Measurements from ENCODE around the gene ZNF214. TPM values are rescaled to one million over a fixed set of nuclear protein-coding genes. Genes with fewer than 3 reads are reported as not detected.

Gene ZNF214
- under 1 TPM; 0.51 to 0.94 (median 0.90) TPM for polyA plus RNA-seq

DNA sequence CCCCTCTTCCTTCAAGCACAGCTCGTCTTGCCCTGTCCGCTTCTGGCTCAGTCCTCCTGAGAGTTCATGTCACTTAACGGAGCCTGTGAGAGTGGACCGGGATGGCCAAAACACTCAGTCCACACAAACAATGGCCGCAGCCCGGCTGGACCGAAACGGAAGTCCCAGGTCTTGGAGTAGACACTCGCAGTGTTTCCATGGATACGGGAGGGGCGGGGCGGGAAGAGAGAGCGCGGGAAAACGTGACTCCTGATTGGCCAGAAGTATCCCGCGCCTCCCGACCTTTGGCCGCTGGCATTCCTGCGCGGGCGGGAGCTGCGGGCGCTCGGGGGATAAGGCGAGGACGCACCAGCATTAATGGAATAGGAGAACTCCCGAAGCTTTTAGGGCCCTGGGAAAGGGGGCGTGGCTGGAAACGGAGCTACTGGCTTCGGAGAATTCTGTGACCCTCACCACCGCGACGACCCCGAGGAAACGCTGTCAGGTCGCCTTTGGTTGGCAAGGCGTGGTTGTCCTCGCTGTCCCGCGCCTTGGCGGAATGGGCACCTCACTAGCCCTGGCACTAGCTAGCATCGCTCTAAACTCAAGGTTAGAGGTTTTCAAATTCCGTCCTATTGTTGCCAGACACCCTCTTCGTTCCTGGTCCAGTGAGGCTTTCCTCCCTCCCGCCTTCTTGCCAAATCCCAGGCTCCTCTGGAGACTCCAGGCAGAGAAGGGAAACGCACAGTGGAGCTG, at the start of gene ZNF214, which contains the start of gene NLRP14:
Gene ZNF214, minus strand, starts transcription at position 164 of the 735 bp plus-strand sequence. CDS start 17,511 bp downstream, outside the sequence.
Gene NLRP14, plus strand, starts transcription at position 297 of the 735 bp plus-strand sequence. CDS start 18,108 bp downstream, outside the sequence.
- H3K27ac ChIP-seq (ENCODE audit: low read depth, low read length), result no peak within 1 kb of the TSS
- WGBS, 3 donors, result 1 to 4% (median 3%) methylated on average over 47 of the region's 47 CpGs

DNA sequence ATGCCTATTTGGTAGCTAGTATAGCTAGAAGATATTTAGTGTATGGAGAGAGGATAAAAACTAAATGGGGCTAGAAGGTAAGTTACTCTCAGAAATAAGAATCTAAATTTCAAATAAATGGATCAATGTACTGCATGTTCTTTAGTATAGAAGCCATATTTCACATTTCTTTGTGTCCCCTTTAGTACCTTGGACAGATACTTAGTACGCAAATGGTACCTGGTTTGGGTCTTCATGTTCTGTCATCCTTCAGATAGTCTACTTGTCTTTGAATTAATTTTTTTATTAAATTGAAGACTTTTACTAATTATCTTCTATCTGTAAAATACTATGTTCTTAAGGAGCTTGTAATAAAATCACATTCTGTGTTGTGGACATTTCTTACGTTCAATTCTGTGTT, 42.4 kb upstream of the ZNF214 start:
- 82 to 93% (median 85%) methylated on average over 2 of the region's 2 CpGs for WGBS, 3 donors

DNA sequence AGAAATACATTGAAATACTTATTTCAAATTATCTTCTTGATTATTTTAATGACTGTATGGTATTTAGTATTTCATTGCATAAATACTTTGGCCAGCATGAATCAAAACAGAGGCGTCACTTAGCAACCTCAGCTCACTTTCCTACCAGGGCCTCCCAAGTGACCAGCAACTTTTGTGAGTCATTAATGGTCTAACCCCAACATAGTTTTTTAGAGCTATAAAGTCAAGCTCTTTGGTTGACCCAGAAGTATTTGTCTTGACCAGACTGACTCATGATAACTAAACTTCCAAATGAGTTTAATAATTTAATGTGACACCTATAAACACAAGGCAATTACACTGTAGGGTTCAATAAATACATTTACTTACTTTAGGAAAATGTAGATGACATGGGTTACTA, 40.7 kb upstream of the ZNF214 start:
- WGBS, 3 donors, result 66 to 74% (median 73%) methylated on average over 1 of the region's 1 CpG
- H3K27ac ChIP-seq (ENCODE audit: low read depth, low read length), result no peak overlapping the region

More for the DNA sequence above, 42.4 kb upstream of the ZNF214 start:
- H3K27ac ChIP-seq (ENCODE audit: low read depth, low read length), result no peak overlapping the region

DNA sequence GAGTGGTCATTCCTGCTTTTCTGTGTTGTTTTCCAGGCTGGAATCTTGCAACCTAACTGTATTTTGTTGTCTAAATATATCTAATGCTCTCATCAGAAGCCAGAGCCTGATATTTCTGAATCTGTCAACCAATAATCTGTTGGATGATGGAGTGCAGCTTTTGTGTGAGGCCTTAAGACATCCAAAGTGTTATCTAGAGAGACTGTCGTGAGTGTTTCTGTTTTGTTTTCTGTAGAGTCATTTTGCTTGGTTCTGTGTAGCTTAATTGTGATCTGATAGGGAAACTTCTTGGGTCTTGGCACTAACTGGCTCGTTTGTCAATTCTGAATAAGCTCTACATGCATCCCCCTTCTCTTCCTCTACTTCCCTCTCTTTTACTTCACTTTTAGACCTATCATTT, 37.5 kb upstream of the ZNF214 start:
- H3K27ac ChIP-seq (ENCODE audit: low read depth, low read length), result no peak overlapping the region
- WGBS, 3 donors, result 41 to 47% (median 41%) methylated on average over 2 of the region's 2 CpGs

DNA sequence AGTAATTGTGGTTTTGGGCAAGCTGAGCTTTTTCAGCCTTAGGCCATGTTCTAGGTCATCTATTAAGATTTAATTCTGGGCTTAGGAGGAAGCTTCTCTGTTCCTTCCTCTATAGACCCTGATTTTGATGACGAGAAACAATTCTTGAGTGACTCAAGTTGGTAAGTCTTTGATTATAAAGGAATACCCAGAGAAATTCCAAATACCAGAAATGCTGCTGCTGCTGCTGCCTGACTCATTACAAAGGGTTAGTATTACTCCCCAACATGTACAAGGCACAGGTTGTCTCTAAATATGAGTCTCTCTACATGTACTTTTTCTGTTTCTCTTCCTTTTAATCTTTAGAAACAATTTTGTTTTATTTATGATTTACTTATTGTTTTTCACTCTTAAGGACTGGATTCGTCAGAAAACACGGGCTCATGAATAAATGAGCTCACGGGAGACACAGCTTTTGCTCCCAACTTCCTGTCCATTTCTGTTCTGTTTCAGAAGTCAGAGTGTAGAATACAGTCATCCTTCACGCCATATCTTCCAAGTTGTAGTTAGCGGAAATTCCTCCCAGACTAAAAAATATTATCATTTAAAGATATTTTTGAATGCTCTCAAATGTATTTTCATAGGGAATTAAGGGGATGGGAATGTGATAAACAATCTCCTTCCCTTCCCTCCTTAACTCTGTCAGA, 36.8 kb upstream of the ZNF214 start:
- 55 to 70% (median 61%) methylated on average over 6 of the region's 6 CpGs for WGBS, 3 donors
- no peak overlapping the region for H3K27ac ChIP-seq (ENCODE audit: low read depth, low read length)

DNA sequence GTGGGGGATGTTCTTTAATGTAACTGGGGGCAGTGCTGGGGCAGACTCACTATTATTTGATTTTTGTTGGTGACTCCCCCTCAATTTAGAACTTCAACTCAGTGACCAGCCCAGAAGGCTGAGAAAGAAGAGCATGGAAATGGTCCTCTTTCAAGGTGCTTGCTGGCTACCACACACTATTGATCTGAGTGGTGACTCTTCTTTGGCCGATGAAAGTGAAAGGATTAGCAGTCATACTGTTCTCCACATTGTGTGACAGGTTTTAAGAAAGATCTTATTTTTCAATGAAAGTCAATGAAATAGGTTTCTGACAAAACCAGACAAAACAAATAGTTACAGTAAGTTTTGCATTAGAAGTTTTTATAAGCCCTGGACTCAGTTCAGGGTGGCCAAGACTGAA, 30.0 kb upstream of the ZNF214 start:
- H3K27ac ChIP-seq (ENCODE audit: low read depth, low read length), result no peak overlapping the region
- 93 to 97% (median 93%) methylated on average over 1 of the region's 1 CpG for WGBS, 3 donors

DNA sequence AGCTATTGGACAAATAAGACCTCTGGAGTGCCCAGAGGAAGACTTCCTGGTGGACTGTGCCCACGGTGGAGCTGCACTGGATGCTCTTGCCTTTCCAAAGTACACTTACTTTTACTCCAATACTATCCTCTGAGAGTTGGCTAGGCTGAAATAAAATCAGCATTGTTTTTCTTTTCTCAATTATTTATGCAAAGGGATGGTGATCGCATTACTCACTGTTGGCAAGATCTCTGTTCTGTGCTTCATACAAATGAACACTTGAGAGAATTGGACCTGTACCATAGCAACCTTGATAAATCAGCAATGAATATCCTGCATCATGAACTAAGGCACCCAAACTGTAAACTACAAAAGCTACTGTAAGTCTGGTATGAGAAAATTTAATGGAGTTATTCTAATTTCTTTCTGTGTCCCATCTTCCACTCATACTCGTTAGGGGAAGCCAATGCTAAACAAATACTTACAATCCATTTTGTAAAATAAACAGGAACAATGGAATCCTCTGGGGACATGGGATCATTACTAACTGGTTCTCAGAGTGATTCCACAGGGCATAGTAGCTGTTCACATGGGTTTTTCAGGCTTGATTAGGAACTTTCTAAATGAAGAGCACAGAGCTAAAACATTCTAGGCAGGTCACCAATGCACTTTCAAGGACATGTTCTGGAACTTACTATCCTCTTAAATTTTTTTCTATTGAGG, 26.5 kb upstream of the ZNF214 start:
- no peak overlapping the region for H3K27ac ChIP-seq (ENCODE audit: low read depth, low read length)
- 45 to 61% (median 56%) methylated on average over 3 of the region's 3 CpGs for WGBS, 3 donors

DNA sequence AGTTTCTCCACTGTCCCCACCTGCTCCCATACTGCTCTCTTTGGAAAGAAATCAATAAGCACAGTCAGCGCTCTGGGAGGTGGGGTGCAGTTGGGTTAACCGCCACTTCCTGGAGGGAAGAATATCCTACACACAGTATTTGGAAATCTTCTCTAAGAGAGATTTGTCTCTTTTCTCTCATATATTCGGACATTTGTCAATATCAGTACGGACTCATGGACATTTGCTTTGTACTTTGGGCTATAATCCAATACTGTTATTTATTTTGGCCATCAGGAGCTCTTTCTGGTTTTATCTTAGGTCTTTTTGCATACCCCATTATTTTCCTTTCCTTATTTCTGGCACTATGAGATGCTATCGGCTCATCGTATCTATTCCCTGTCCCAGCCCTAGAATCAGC, 13.9 kb upstream of the ZNF214 start:
- H3K27ac ChIP-seq (ENCODE audit: low read depth, low read length), result no peak overlapping the region
- 67 to 89% (median 88%) methylated on average over 6 of the region's 6 CpGs for WGBS, 3 donors

DNA sequence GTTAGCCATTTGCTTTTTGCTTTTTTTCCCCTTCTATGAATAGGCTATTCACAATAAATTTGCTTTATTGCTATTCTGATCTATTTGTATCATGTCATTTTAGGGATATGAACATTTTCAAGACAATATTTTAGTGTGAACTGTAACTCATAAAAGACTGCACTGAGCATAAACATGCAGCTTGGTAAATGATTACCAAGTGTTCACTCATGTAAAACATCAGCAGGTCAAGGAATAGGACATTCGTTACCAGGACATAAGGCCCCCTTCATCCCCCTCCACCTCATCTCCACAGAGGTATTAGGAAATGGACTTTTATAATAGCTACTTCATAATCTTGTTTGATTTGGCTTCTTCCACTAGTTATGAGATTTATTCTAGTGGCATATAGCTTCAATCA, 12.5 kb upstream of the ZNF214 start:
- no peak overlapping the region for H3K27ac ChIP-seq (ENCODE audit: low read depth, low read length)
- WGBS, 3 donors, result 0 to 35% (median 21%) methylated on average over 1 of the region's 1 CpG

DNA sequence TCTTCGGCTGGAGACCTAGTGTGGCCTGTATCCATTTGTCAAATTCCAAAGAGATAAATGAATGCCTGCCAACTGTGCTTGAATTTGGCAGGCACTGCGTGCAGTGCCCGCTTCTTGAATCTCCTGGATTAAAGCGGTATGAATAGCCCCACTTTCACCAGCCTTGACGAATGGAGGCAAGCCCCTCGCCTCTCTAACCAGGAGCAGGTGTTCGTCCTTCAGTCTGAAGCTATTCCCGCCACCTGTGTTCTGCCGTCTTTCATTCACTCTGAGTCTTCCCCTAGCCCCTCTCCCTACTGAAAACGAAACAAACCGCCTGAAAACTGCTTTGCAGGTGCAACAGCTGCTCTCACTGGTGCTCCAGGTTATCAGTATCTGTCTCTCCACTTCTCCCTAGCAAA, 11.3 kb upstream of the ZNF214 start:
- no peak overlapping the region for H3K27ac ChIP-seq (ENCODE audit: low read depth, low read length)
- WGBS, 3 donors, result 58 to 75% (median 72%) methylated on average over 11 of the region's 11 CpGs

DNA sequence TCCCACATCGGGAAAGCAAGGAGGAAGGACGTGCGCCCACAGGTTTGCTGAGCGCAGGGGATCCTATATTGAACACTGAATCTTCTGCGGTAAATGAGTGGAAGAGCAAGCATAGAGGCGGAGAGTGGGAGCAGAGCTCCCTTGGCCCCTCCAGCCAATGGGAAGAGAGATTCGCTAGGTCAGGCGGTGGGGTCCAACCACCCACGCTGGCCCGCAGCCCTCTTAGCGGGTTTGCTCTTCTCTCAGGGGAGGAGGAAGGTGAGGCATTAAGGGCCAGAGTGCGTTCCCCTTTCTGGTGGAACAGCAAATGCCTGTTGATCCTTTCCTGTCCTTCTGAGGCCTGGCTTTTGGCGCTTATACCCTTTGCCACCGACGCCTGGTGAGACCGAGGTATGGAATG, 10.7 kb upstream of the ZNF214 start:
- WGBS, 3 donors, result 86 to 93% (median 89%) methylated on average over 16 of the region's 16 CpGs

DNA sequence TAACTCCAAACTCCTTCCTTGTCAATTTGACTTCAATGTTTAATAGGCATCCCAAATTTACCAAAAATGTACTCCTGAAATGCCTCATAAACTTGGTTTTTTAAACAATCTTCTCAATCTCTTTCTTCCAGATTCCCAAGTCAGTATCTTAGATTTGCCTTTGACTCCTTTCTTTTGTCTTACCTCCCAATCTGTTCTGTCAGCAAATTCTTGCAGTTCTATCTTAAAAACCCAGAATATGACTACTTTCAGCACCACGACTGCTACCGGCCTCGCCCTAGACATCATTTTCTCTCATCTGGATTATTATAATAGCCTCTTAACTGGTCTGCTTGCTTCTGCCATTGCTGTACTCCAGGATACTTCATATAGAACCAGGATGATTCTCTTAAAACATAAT, 8.0 kb upstream of the ZNF214 start:
- WGBS, 3 donors, result 87 to 91% (median 89%) methylated on average over 3 of the region's 3 CpGs

More for the DNA sequence above, 10.7 kb upstream of the ZNF214 start:
- no peak overlapping the region for H3K27ac ChIP-seq (ENCODE audit: low read depth, low read length)

DNA sequence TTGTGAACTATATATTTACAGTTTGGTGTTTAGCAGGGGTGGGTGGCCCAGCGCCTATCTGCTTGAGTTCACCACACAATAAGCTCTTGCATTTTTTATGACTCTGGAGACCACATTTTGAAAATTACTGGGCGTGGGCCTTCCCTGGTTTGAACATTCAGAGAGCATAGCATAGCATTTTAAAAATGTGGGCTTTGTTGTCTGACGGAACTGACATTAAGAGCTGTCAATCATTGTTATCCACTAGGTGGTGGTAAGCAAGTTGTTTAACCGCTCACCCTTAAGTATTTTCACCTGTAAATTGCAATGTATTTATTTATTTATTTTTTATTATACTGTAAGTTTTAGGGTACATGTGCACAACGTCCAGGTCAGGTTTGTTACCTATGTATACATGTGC, 1.2 kb upstream of the ZNF214 start:
- WGBS, 3 donors, result 84 to 88% (median 84%) methylated on average over 5 of the region's 5 CpGs

More for the DNA sequence above, 8.0 kb upstream of the ZNF214 start:
- no peak overlapping the region for H3K27ac ChIP-seq (ENCODE audit: low read depth, low read length)

DNA sequence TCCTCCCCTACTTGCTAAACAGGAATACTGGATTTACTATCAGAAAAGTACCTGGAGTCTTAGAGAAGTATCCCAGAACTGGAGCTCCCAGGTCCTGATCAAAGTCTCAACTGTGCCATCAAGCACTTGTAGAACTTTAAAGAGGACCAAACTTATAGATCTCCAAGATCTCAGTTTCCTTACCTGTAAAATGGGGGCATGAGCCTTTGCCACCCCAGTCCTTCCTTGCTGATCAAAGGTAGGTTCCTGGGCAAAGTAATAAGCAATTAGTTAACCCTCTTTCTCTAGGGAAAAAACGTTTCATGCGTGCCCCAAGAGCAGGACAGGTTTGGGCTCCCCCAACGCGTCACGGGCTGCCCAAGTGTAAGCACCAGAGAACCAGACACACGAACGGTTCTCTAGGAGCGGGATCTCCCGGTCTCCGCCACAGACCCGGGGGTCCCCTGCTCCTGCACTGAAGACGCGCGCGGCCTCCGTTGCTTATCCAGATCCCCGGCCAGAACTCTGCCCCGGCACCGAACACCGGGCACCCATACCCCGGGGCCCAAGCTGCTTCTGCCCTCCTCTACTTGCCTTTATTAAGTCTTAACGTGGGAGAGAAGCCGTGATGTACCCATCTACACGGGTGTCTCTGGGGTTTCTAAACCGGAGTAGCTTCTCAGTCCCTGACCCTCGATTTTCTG, 505 bp downstream of the ZNF214 start:
- WGBS, 3 donors, result 3 to 5% (median 3%) methylated on average over 25 to 26 of the region's 26 CpGs
- no peak overlapping the region for H3K27ac ChIP-seq (ENCODE audit: low read depth, low read length)

More for the DNA sequence above, 1.2 kb upstream of the ZNF214 start:
- H3K27ac ChIP-seq (ENCODE audit: low read depth, low read length), result no peak overlapping the region

DNA sequence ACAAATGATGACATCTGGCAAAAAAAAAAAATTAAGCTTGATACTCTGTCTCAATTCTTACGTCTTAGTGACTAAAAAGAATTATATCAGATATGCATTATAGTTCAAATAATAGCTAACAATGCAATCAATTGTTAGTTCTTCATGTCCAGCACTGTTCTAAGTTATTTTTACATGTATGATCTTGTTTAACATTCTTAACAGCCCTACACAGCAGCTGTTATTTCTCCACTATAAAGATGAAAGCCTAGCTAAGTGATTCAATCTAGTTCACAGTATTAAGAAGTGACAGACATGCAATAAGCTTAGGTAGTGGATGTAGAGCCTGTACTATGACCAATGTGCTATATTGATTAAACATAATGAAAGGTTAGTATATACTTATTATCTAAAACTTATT, 4.1 kb downstream of the ZNF214 start:
- H3K27ac ChIP-seq (ENCODE audit: low read depth, low read length), result no peak overlapping the region
- WGBS, 3 donors, result 73 to 87% (median 80%) methylated on average over 1 of the region's 1 CpG

DNA sequence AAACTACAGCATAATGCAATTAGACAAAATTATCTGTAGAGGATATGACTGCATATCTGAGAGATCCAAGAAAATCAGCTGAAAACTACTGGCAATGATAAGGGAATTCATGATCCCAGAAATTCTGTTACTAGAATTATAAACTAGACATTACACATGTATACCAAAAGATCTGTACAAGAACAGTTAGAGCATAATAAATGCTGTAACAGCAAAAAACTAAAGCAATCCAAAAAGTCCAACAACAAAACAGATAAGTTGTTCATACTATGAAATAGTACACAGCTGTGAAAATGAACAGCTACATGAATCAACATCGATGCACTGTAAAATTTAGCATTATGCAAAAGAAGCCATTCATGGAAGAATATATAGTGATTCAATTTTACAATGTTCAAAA, 6.0 kb downstream of the ZNF214 start:
- WGBS, 3 donors, result 97 to 98% (median 98%) methylated on average over 1 of the region's 1 CpG
- H3K27ac ChIP-seq (ENCODE audit: low read depth, low read length), result no peak overlapping the region

DNA sequence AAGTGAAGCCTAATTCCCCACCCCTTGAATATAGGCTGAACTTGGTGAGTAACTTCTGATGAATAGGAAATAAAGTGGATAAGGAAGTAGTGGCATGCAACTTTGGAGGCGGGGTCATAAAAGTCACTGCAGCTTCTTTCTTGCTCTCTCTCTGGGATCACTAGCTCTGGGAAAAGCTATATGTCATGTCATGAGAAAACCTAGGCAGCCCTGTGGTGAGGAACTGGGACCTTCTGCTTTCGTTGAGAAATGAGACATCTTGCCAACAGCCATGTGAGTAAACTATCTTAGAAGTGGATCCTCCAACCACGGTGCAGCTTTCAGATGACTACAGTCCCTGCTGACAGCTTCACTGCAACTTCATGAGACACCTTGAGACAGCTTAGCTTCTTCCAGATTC, 15.7 kb downstream of the ZNF214 start:
- H3K27ac ChIP-seq (ENCODE audit: low read depth, low read length), result no peak overlapping the region
- WGBS, 3 donors, result 38 to 62% (median 56%) methylated on average over 3 of the region's 3 CpGs

DNA sequence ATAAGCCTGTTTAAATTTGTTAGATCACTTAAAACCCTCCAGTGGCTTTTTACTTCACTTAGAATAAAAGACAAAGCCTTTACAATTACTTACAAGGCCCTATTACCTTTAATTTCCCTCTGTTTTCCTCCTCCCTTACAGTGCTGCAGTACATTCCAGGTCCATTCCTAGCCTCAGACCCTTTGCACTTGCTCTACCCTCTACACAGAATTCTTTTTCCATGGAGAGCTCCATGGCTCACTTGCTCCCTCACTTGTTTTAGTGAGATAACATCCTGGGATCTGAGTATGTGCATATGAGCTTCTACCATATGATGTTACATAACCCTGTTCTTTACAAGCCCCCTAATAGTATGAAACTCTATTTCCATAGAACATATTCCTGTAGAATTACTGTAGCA, 24.4 kb downstream of the ZNF214 start:
- H3K27ac ChIP-seq (ENCODE audit: low read depth, low read length), result no peak overlapping the region

Data from adipose tissue (tissue), 3 donors.